Mesenchymal stem cell (in vitro differentiated cells and primary cell): ENCODE measurements around the gene FKBP8.

Source experiments
- DNase-seq: peaks from one replicate; pipeline ENCODE4 v3.0.0-alpha.2; 2013
- H2AFZ ChIP-seq: one replicate; pipeline ENCODE4 v1.6.1; 2013; ENCODE audit warnings: low read depth, mild to moderate bottlenecking, control low read depth, inconsistent platforms, low read length, moderate library complexity
- H2AK5ac ChIP-seq: 2 replicates; pipeline ENCODE4 v1.6.1; 2013; ENCODE audit warnings: low read length, moderate library complexity, mild to moderate bottlenecking, inconsistent platforms; ENCODE audit not compliant: severe bottlenecking
- H2BK120ac ChIP-seq: one replicate; pipeline ENCODE4 v1.6.1; 2013; ENCODE audit warnings: low read depth, mild to moderate bottlenecking, inconsistent platforms, low read length, moderate library complexity
- H2BK12ac ChIP-seq, 2 experiments: one replicate each; pipeline ENCODE4 v1.6.1; 2013; ENCODE audit warnings: inconsistent platforms in 2 of 2, low read length in 2 of 2, mild to moderate bottlenecking in 2 of 2, moderate library complexity in 2 of 2, control low read depth in 1 of 2
- H2BK15ac ChIP-seq: one replicate; pipeline ENCODE4 v1.6.1; 2013; ENCODE audit warnings: mild to moderate bottlenecking, low read depth, inconsistent platforms; ENCODE audit not compliant: poor library complexity, severe bottlenecking
- H2BK5ac ChIP-seq: 2 replicates; pipeline ENCODE4 v1.6.1; 2013; ENCODE audit warnings: low read depth, mild to moderate bottlenecking, low read length, control low read depth, inconsistent platforms; ENCODE audit not compliant: poor library complexity, severe bottlenecking
- H3K14ac ChIP-seq, 2 experiments: one replicate each; pipeline ENCODE4 v1.6.1; 2013; ENCODE audit warnings: inconsistent platforms in 2 of 2, low read length in 2 of 2, control low read depth in 1 of 2, mild to moderate bottlenecking in 1 of 2, moderate library complexity in 1 of 2
- H3K18ac ChIP-seq, 2 experiments: one replicate each; pipeline ENCODE4 v1.6.1; 2013; ENCODE audit warnings: inconsistent platforms in 2 of 2, low read length in 2 of 2, control low read depth in 1 of 2, low read depth in 1 of 2, mild to moderate bottlenecking in 1 of 2
- H3K23ac ChIP-seq, 2 experiments: one replicate each; pipeline ENCODE4 v1.6.1; 2013; ENCODE audit warnings: inconsistent platforms in 2 of 2, low read length in 2 of 2, mild to moderate bottlenecking in 2 of 2, moderate library complexity in 2 of 2, control low read depth in 1 of 2
- H3K27ac ChIP-seq: 2 replicates; pipeline ENCODE4 v1.5.1; 2013; ENCODE audit warnings: mild to moderate bottlenecking, moderate library complexity, low read length, control low read depth, inconsistent platforms; ENCODE audit not compliant: poor library complexity, severe bottlenecking
- H3K27me3 ChIP-seq, 2 experiments: 2 replicates each; pipeline versions ENCODE4 v1.6.1 to v1.7.0; 2013; ENCODE audit warnings: low read length in 2 of 2, mild to moderate bottlenecking in 2 of 2, moderate library complexity in 2 of 2, control low read depth in 1 of 2, inconsistent platforms in 1 of 2; ENCODE audit not compliant: control insufficient read depth in 1 of 2, insufficient read depth in 1 of 2
- H3K36me3 ChIP-seq, 2 experiments: 2 replicates each; pipeline versions ENCODE4 v1.6.1 to v1.7.0; 2013; ENCODE audit warnings: low read length in 2 of 2, control low read depth in 1 of 2, inconsistent platforms in 1 of 2, low read depth in 1 of 2, mild to moderate bottlenecking in 1 of 2; ENCODE audit not compliant: insufficient read depth in 2 of 2, control insufficient read depth in 1 of 2
- H3K4ac ChIP-seq, 2 experiments: one replicate each; pipeline ENCODE4 v1.6.1; 2013; ENCODE audit warnings: inconsistent platforms in 2 of 2, low read length in 2 of 2, mild to moderate bottlenecking in 2 of 2, moderate library complexity in 2 of 2, control low read depth in 1 of 2, low read depth in 1 of 2
- H3K4me1 ChIP-seq: 2 replicates; pipeline ENCODE4 v1.6.1; 2013; ENCODE audit warnings: low read depth, low read length, control low read depth; ENCODE audit not compliant: control insufficient read depth, insufficient read depth
- H3K4me2 ChIP-seq: 2 replicates; pipeline ENCODE4 v1.6.1; 2013; ENCODE audit warnings: low read length, mild to moderate bottlenecking, inconsistent platforms; ENCODE audit not compliant: poor library complexity, severe bottlenecking
- H3K4me3 ChIP-seq, 2 experiments: 2 replicates each; pipeline versions ENCODE4 v1.5.1 to v1.7.0; 2013; ENCODE audit warnings: low read length in 2 of 2, mild to moderate bottlenecking in 2 of 2, control low read depth in 1 of 2, low read depth in 1 of 2; ENCODE audit not compliant: insufficient read depth in 1 of 2
- H3K79me1 ChIP-seq: replicated peaks from 2 replicates; pipeline ENCODE4 v1.6.1; 2013; ENCODE audit warnings: mild to moderate bottlenecking, control low read depth, low read length, inconsistent platforms; ENCODE audit not compliant: poor library complexity, severe bottlenecking
- H3K9ac ChIP-seq: 2 replicates; pipeline ENCODE4 v1.7.0; 2013; ENCODE audit warnings: mild to moderate bottlenecking, low read length, moderate library complexity
- H3K9me3 ChIP-seq: 2 replicates; pipeline ENCODE4 v1.7.0; 2013; ENCODE audit warnings: mild to moderate bottlenecking, low read length; ENCODE audit not compliant: control insufficient read depth
- H4K8ac ChIP-seq: one replicate; pipeline ENCODE4 v1.6.1; 2013; ENCODE audit warnings: inconsistent platforms, mild to moderate bottlenecking, low read length, moderate library complexity
- H4K91ac ChIP-seq: one replicate; pipeline ENCODE4 v1.6.1; 2013; ENCODE audit warnings: mild to moderate bottlenecking, low read length, inconsistent platforms
- WGBS: methylation state at CpG from one replicate; pipeline ENCODE4 v1.1.7; 2013; ENCODE audit warnings: mixed read lengths; 5-methylcytosine and 5-hydroxymethylcytosine counted together

Gene FKBP8

DNA sequence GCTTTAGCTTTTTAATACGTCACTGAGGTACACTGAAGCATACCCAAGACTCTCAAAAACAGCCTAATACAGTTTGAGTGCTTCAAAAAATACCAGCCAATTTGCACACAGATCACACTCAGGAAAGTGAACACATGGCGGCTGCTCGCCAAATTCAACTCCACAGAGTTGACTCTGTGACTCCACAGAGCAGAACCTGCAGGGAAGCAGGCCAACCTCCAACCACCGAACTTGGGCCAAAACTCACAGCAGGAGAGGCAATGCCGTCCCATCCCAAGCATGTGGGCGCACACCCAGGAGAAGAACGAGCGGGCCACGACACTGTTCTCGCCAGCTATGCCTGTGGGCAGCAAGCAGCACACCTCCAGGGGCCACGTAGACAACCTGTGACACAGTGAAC is 42.6 kb downstream of the FKBP8 start:
- Histone ChIP-seq H3K4ac (no peak overlapping the region), H3K4me1 (peaks cover 49% of the 10 kb centered on the region), H3K27me3 (no peaks in the 10 kb centered on the region), H2BK15ac (no peak overlapping the region), H3K9ac (no peak overlapping the region), H4K8ac (no peak overlapping the region), H3K18ac (no peak overlapping the region), H3K14ac (no peak overlapping the region), H2AK5ac (no peak overlapping the region), H3K4me3 (no peak overlapping the region), H3K4me2 (no peak overlapping the region), H3K23ac (no peak overlapping the region), H2BK120ac (no peak overlapping the region), H3K9me3 (no peaks in the 10 kb centered on the region), H2BK5ac (no peak overlapping the region), H2AFZ (no peak overlapping the region), H3K79me1 (peaks cover 15% of the 10 kb centered on the region), H3K36me3 (peaks cover 0 to 16% of the 10 kb centered on the region in 2 experiments), H2BK12ac (no peak overlapping the region), H3K27ac (no peak overlapping the region), H4K91ac (no peak overlapping the region)
- DNase-seq: no peak
- WGBS: 92% methylated on average over 11 of the region's 11 CpGs

- H4K8ac ChIP-seq: no peak overlapping the region
- 82% methylated on average over 7 of the region's 7 CpGs for WGBS
- peaks cover 15% of the 10 kb centered on the region for H3K79me1 ChIP-seq
- no peak overlapping the region for H3K9ac ChIP-seq
- no peak overlapping the region for H3K23ac ChIP-seq
- no peak overlapping the region for H3K14ac ChIP-seq
- H3K27me3 ChIP-seq: no peaks in the 10 kb centered on the region
- H3K27ac ChIP-seq: no peak overlapping the region
- peaks cover 0 to 17% of the 10 kb centered on the region in 2 experiments for H3K36me3 ChIP-seq
- H3K18ac ChIP-seq: no peak overlapping the region
- no peak overlapping the region for H3K4ac ChIP-seq
- H2AFZ ChIP-seq: no peak overlapping the region
- H2BK12ac ChIP-seq: no peak overlapping the region
- no peak overlapping the region for H4K91ac ChIP-seq
- no peak overlapping the region for H3K4me2 ChIP-seq
- no peak overlapping the region for H2BK120ac ChIP-seq
- no peak for DNase-seq
- H2BK15ac ChIP-seq: no peak overlapping the region
- no peak overlapping the region for H2AK5ac ChIP-seq
- peaks cover 49% of the 10 kb centered on the region for H3K4me1 ChIP-seq
- H3K4me3 ChIP-seq: no peak overlapping the region
- no peaks in the 10 kb centered on the region for H3K9me3 ChIP-seq
- no peak overlapping the region for H2BK5ac ChIP-seq
Observed at GRCh38 chr19:18500376-18500775, 43.0 kb downstream of the FKBP8 start.

- H2BK120ac ChIP-seq: no peak overlapping the region
- H3K79me1 ChIP-seq: peaks cover 16% of the 10 kb centered on the region
- no peaks in the 10 kb centered on the region for H3K27me3 ChIP-seq
- no peak overlapping the region for H4K8ac ChIP-seq
- no peak overlapping the region for H4K91ac ChIP-seq
- H2BK15ac ChIP-seq: no peak overlapping the region
- H3K27ac ChIP-seq: no peak overlapping the region
- H3K18ac ChIP-seq: peak overlapping the region in 1 of 2 experiments; percentile 28
- H2AK5ac ChIP-seq: no peak overlapping the region
- no peak overlapping the region for H3K4me3 ChIP-seq
- H3K4me1 ChIP-seq: peaks cover 48% of the 10 kb centered on the region
- no peak overlapping the region for H3K14ac ChIP-seq
- H2AFZ ChIP-seq: no peak overlapping the region
- peak overlapping the region; percentile 0 for H3K9ac ChIP-seq
- no peak overlapping the region for H2BK5ac ChIP-seq
- H3K4me2 ChIP-seq: no peak overlapping the region
- no peak overlapping the region for H3K23ac ChIP-seq
- peaks cover 0 to 17% of the 10 kb centered on the region in 2 experiments for H3K36me3 ChIP-seq
- no peaks in the 10 kb centered on the region for H3K9me3 ChIP-seq
- H2BK12ac ChIP-seq: peak overlapping the region in 1 of 2 experiments; percentile 45
- WGBS: 80% methylated on average over 7 of the region's 7 CpGs
- peak overlapping the region; percentile 3 to 30 for H3K4ac ChIP-seq
- DNase-seq: peak; percentile 85
Observed at GRCh38 chr19:18499055-18499775, 44.2 kb downstream of the FKBP8 start.

GRCh38 chr19:18496980-18497256 is 46.5 kb downstream of the FKBP8 start:
- Histone ChIP-seq H3K18ac (no peak overlapping the region), H3K14ac (no peak overlapping the region), H3K27me3 (no peaks in the 10 kb centered on the region), H3K4me2 (no peak overlapping the region), H3K23ac (no peak overlapping the region), H2BK5ac (no peak overlapping the region), H3K4ac (no peak overlapping the region), H3K9ac (no peak overlapping the region), H2BK120ac (no peak overlapping the region), H2BK12ac (no peak overlapping the region), H3K79me1 (peaks cover 26% of the 10 kb centered on the region), H2AK5ac (no peak overlapping the region), H4K8ac (no peak overlapping the region), H4K91ac (no peak overlapping the region), H3K9me3 (no peaks in the 10 kb centered on the region), H2BK15ac (no peak overlapping the region), H3K36me3 (peaks cover 0 to 17% of the 10 kb centered on the region in 2 experiments), H3K4me1 (peaks cover 40% of the 10 kb centered on the region), H3K27ac (no peak overlapping the region), H3K4me3 (no peak overlapping the region), H2AFZ (no peak overlapping the region)
- WGBS: 70% methylated on average over 4 of the region's 4 CpGs
- peak; percentile 43 for DNase-seq
